NCI-H82 (cell line): ENCODE results near the gene RAB17.
A peak's percentile ranks its signal among the peaks of the same experiment; 100 is the strongest.

Experiments used
- DNase-seq: peaks from one replicate; lab custom pipeline; 2025; lab: John Stamatoyannopoulos, UW

Gene RAB17, protein sequence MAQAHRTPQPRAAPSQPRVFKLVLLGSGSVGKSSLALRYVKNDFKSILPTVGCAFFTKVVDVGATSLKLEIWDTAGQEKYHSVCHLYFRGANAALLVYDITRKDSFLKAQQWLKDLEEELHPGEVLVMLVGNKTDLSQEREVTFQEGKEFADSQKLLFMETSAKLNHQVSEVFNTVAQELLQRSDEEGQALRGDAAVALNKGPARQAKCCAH

DNA sequence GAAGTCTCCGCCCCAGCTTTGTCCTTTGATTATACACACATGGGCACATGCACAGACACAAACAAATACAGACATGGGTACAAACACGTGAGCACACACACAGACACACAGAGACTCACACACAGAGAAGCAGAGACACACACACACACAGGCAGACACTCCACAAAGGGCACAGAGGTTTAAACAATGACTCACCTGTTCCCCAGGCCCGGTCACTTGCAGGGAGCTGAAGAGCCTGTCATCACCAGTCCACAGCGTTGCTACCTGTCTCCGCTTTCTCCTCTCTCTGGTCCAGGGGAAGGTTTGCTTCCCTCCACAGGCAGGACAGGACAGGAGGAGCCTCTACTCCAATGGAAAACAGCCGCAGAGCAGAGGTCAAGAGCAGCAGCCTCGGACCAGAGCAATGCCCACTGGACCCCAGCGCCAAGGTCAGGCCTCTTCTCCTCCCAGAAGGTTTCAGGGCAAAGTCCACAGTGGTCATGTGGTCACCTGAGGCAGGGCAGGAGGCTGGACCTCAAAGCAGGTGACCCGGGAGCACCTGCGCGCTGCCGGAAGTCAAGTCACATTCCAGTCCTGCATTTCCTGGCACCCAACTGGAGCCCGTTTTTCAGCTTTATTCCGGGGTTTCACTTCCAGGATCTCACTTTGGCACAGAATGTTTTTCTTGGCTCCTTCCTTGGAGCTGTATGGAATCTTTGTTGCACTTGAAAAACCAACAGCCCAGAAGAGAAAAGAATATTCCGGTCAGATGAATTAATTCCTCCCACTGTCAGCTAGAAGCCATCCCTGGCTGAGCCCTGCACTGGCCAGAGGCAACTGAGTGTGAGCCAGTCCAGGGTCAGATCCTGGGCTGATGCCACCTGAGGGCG, at the start of gene RAB17:
RAB17 (minus strand) TSS at position 463 of the 869 bp plus-strand sequence. CDS start 4,580 bp downstream, outside the sequence.
- DNase-seq = no peak

DNA sequence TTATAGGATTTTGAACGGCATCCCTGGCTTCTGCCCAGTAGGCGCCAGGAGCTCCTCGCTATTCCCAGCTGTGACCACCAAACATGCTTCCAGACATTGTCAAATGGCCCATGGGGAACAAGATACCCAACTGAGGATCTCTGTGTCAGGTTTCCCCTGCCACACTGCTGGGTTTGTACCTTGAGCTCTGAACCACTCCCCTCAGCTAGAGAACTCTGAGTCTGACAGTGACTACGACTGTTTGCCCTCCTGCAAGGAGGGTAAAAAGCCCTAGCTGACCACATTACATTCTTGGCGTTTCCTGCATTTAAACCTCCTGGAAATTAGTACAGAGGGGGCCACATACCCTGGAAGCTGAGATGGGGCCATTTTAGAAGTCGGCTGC, 49.3 kb upstream of the RAB17 start:
- no peak for DNase-seq

- no peak for DNase-seq
Observed at GRCh38 chr2:237639052-237639835, 48.7 kb upstream of the RAB17 start.

- no peak for DNase-seq
Observed at GRCh38 chr2:237638176-237638575, 47.6 kb upstream of the RAB17 start.

DNA sequence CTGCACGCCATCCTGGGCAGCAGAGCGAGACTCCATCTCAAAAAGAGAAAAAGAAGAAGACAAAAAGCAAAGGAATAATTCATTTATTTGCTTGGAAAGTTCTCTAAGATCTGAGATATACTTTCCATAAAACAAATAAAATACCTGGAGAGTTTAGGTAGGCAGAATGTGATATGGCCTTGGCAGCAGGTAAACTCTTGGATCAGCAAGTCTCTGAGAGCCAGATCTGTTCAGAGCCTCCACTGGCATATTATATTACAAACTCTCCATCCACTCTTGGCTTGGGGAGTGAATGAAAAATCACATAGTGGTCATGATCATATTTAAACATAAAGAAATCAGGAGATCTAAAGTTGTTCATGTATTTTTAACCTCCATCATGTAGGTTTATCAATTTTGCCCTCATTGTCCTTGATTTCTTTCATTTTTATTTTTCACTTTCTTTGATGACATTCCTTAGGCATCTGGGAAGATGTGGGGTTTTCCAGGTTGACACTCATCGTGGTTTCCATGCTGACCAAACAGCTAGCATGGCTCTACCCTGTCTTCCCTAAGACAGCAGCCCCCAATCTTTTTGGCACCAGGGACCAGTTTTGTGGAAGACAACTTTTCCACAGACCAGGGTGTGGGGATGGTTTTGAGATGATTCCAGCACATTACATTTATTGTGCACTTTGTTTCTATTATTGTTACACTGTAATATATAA, 47.0 kb upstream of the RAB17 start:
- DNase-seq = no peak

- DNase-seq = no peak
Observed at GRCh38 chr2:237636578-237636977, 46.0 kb upstream of the RAB17 start.

DNA sequence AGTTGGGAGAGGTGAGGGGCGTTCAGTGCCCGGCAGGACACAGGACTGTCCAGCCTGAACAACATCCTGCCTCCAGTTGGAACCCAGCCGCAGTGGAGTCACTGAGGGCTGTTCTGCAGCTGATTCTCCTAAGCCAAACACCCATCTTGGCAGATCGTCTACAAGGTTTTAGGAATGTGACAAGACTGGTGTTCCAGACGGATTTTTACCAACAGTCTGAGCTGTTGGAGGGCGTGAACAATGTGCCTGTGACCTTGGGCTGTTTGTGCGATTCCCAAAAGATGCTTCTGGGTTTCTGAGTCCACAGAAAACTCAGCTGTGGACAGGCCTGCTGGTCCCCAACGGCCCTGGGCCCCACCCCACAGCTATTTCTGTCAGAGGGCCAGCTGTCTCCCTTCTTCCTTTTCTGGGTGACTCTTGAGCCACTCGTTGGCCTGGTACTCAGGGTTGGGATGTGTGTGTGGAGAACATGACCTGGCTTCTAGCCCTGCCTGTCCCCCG, 42.6 kb upstream of the RAB17 start:
- no peak for DNase-seq

GRCh38 chr2:237631801-237632585, 41.5 kb upstream of the RAB17 start:
- DNase-seq = no peak

GRCh38 chr2:237631007-237631785, 40.7 kb upstream of the RAB17 start:
- no peak for DNase-seq

- DNase-seq = no peak
Observed at GRCh38 chr2:237630216-237631000, 39.9 kb upstream of the RAB17 start.

DNA sequence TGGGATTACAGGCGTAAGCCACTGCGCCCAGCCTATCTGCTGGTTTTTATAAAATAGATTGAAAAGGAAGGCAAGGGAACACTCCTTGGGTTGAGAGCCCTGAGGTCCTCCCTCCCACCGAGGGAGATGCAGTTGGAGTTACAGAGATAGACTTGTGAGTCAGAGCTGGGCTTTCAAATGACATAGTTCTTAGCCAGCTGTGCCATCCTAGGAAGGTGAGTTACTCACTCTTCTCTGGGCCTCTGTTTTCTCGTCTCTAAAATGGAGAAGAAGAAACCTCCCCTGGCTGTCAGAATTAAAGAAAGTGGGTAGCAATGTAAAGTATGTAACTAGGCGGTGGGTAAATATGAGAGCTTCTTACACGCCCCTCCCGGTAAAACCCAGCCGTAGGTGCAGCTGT, 39.2 kb upstream of the RAB17 start:
- DNase-seq = no peak

GRCh38 chr2:237629188-237629534, 38.6 kb upstream of the RAB17 start:
- no peak for DNase-seq

- DNase-seq = no peak
Observed at GRCh38 chr2:237628247-237629187, 38.0 kb upstream of the RAB17 start.

GRCh38 chr2:237627441-237628246, 37.1 kb upstream of the RAB17 start, which contains the start of gene LRRFIP1:
Gene LRRFIP1 (plus strand): TSS chr2:237627587. CDS start chr2:237627645, 58 bp downstream.
- DNase-seq = peak; percentile 39

- no peak for DNase-seq
Observed at GRCh38 chr2:237626813-237627440, 36.4 kb upstream of the RAB17 start.

- DNase-seq = no peak
Observed at GRCh38 chr2:237625777-237626176, 35.2 kb upstream of the RAB17 start.

GRCh38 chr2:237625216-237625705, 34.7 kb upstream of the RAB17 start:
- no peak for DNase-seq
